Chondrocyte (in vitro differentiated cells): ENCODE results near the gene LDB3. TPM values are rescaled to one million over a fixed set of nuclear protein-coding genes. Genes with fewer than 3 reads are reported as not detected.

Experiments
- DNase-seq: peaks from one replicate; pipeline ENCODE4 v3.0.0; 2021; ENCODE audit warnings: mixed read lengths, low spot score
- H3K27ac Mint-ChIP-seq: one replicate; pipeline ENCODE4 v1.8.0; 2021; ENCODE audit warnings: mild to moderate bottlenecking, moderate library complexity, mixed read lengths; ENCODE audit not compliant: unreplicated experiment
- H3K27me3 Mint-ChIP-seq: 2 replicates; pipeline ENCODE4 v1.8.0; 2021; ENCODE audit warnings: low read depth, mixed read lengths
- H3K36me3 Mint-ChIP-seq: 2 replicates; pipeline ENCODE4 v1.8.0; 2021; ENCODE audit warnings: low read depth, mixed read lengths
- H3K4me1 Mint-ChIP-seq: 2 replicates; pipeline ENCODE4 v1.8.0; 2021; ENCODE audit warnings: low read depth, mild to moderate bottlenecking, mixed read lengths
- H3K4me3 Mint-ChIP-seq: one replicate; pipeline ENCODE4 v1.8.0; 2021; ENCODE audit warnings: mild to moderate bottlenecking, moderate library complexity, mixed read lengths; ENCODE audit not compliant: unreplicated experiment
- H3K9me3 Mint-ChIP-seq: 2 replicates; pipeline ENCODE4 v1.8.0; 2021; ENCODE audit warnings: low read depth, mixed read lengths
- CTCF ChIP-seq: fragments of 200-600 bp; sonication (generic); IDR thresholded peaks from 2 replicates; pipeline ENCODE4 v1.5.0; 2021; ENCODE audit warnings: antibody characterized with exemption, mild to moderate bottlenecking, moderate library complexity
- total RNA-seq: library from RNA; stranded (reverse); gene quantifications from 3 replicates; pipeline ENCODE4 v1.2.1, GENCODE V29; 2021

The LDB3 gene
- total RNA-seq, 1 donor from 2014 or later: 21.5 TPM

GRCh38 chr10:86667421-86668181 is 710 bp upstream of the LDB3 start:
- H3K4me1 Mint-ChIP-seq: peaks cover 78% of the 10 kb centered on the region
- no peak for TF ChIP-seq CTCF
- H3K9me3 Mint-ChIP-seq: no peaks in the 10 kb centered on the region
- no peaks in the 10 kb centered on the region for H3K27me3 Mint-ChIP-seq
- H3K4me3 Mint-ChIP-seq: peak overlapping the region; percentile 76
- H3K27ac Mint-ChIP-seq: peak overlapping the region; percentile 87
- DNase-seq: no peak
- no peaks in the 10 kb centered on the region for H3K36me3 Mint-ChIP-seq

GRCh38 chr10:86670290-86670811 is 2.0 kb downstream of the LDB3 start:
- Mint-ChIP-seq H3K27me3 (no peaks in the 10 kb centered on the region), H3K36me3 (no peaks in the 10 kb centered on the region), H3K4me1 (peaks cover 88% of the 10 kb centered on the region), H3K27ac (no peak overlapping the region), H3K4me3 (peak overlapping the region; percentile 76), H3K9me3 (no peaks in the 10 kb centered on the region)
- no peak for DNase-seq
- TF ChIP-seq CTCF: no peak

GRCh38 chr10:86670876-86671275 is 2.6 kb downstream of the LDB3 start:
- no peak for TF ChIP-seq CTCF
- no peaks in the 10 kb centered on the region for H3K36me3 Mint-ChIP-seq
- peak overlapping the region; percentile 76 for H3K4me3 Mint-ChIP-seq
- no peak for DNase-seq
- H3K27ac Mint-ChIP-seq: no peak overlapping the region
- H3K4me1 Mint-ChIP-seq: peaks cover 89% of the 10 kb centered on the region
- H3K27me3 Mint-ChIP-seq: no peaks in the 10 kb centered on the region
- no peaks in the 10 kb centered on the region for H3K9me3 Mint-ChIP-seq

- no peaks in the 10 kb centered on the region for H3K36me3 Mint-ChIP-seq
- H3K27ac Mint-ChIP-seq: no peak overlapping the region
- H3K4me3 Mint-ChIP-seq: peak overlapping the region; percentile 58
- no peak for TF ChIP-seq CTCF
- no peak for DNase-seq
- no peaks in the 10 kb centered on the region for H3K9me3 Mint-ChIP-seq
- H3K4me1 Mint-ChIP-seq: peaks cover 90% of the 10 kb centered on the region
- H3K27me3 Mint-ChIP-seq: no peaks in the 10 kb centered on the region
These were observed 3.1 kb downstream of the LDB3 start for GRCh38 chr10:86671419-86671818.

- Mint-ChIP-seq H3K36me3 (no peaks in the 10 kb centered on the region), H3K4me3 (peak overlapping the region; percentile 58), H3K4me1 (peaks cover 86% of the 10 kb centered on the region), H3K27me3 (no peaks in the 10 kb centered on the region), H3K27ac (peak overlapping the region; percentile 81), H3K9me3 (no peaks in the 10 kb centered on the region)
- no peak for DNase-seq
- TF ChIP-seq CTCF: no peak
These were observed 3.8 kb downstream of the LDB3 start for GRCh38 chr10:86671985-86672710.
